Measurements from ENCODE around the gene SURF4. TPM values are rescaled to one million over a fixed set of nuclear protein-coding genes. Genes with fewer than 3 reads are reported as not detected.

The SURF4 gene
- total RNA-seq, 1 experiment from 2014 or later: 214 TPM

DNA sequence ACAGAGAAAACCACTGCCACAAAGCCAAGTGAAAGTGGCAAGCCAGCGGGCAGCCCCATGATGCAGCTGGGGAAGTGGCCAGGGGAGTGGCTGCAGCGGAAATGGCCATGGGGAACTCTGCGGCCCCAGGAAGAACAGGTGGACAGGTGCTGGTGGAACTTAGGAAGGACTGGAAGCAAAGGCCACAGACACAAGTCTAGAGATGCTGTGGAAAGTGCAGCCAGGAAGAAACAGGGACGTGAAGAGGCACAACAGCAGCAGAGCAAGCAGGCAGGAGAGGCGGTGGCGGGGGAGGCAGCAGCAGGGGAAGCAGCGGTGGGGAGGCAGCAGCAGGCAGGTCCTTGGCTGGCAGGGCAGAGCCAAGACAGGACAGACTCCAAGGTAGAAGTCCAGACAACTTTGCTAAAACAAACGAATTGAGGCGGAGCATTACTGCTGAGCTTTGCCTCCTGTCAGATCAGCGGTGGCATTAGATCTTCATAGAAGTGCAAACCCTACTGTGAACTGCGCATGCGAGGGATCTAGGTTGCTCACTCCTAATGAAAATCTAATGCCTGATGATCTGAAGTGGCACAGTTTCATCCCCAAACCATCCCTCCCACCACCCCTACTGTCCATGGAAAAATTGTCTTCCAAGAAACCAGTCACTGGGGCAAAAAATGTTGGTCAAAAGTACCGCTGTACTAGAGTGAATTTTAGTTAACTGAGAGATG is 51.7 kb downstream of the SURF4 start:
- H3K4me3 ChIP-seq (ENCODE audit: low read depth, low read length, poor library complexity, severe bottlenecking): no peak overlapping the region
- intact Hi-C loops (cut with micrococcal nuclease; ENCODE audit: unreplicated experiment): no loop called here
- no peaks in the 10 kb centered on the region for H3K9me3 ChIP-seq (ENCODE audit: low read depth, low read length, poor library complexity, severe bottlenecking)
- H3K4me1 ChIP-seq (ENCODE audit: insufficient read depth, low read length, poor library complexity, severe bottlenecking): no peaks in the 10 kb centered on the region
- ChIA-PET POLR2A (ENCODE audit: low non-redundant PET) (no interaction called here), CTCF (no interaction called here)
- BruUV-seq (replicated peaks): no TSS peak
- TF ChIP-seq, protein P1, sequence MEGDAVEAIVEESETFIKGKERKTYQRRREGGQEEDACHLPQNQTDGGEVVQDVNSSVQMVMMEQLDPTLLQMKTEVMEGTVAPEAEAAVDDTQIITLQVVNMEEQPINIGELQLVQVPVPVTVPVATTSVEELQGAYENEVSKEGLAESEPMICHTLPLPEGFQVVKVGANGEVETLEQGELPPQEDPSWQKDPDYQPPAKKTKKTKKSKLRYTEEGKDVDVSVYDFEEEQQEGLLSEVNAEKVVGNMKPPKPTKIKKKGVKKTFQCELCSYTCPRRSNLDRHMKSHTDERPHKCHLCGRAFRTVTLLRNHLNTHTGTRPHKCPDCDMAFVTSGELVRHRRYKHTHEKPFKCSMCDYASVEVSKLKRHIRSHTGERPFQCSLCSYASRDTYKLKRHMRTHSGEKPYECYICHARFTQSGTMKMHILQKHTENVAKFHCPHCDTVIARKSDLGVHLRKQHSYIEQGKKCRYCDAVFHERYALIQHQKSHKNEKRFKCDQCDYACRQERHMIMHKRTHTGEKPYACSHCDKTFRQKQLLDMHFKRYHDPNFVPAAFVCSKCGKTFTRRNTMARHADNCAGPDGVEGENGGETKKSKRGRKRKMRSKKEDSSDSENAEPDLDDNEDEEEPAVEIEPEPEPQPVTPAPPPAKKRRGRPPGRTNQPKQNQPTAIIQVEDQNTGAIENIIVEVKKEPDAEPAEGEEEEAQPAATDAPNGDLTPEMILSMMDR (conservative IDR thresholded peaks at IDR 0.05; ENCODE audit: low read depth, low read length): no peak
- no peak for TF ChIP-seq EZH2 (IDR thresholded peaks at IDR 0.05; ENCODE audit: borderline replicate concordance, low read depth, low read length, poor library complexity, severe bottlenecking)
- no peaks in the 10 kb centered on the region for H3K27me3 ChIP-seq (replicated peaks; ENCODE audit: insufficient read depth, low read depth, low read length, poor library complexity)
- H3K27ac ChIP-seq (ENCODE audit: low read depth, low read length, poor library complexity, severe bottlenecking): no peak overlapping the region
- no peak for DNase-seq (ENCODE audit: low spot score)
- no peaks in the 10 kb centered on the region for H3K36me3 ChIP-seq (ENCODE audit: insufficient read depth, low read length, poor library complexity, severe bottlenecking)

- CTCF ChIA-PET: no interaction called here
- intact Hi-C loops (cut with micrococcal nuclease; ENCODE audit: unreplicated experiment): no loop called here
- Histone ChIP-seq H3K4me1 (ENCODE audit: insufficient read depth, low read length, poor library complexity, severe bottlenecking) (no peaks in the 10 kb centered on the region), H3K27me3 (replicated peaks; ENCODE audit: insufficient read depth, low read depth, low read length, poor library complexity) (no peaks in the 10 kb centered on the region), H3K4me3 (ENCODE audit: low read depth, low read length, poor library complexity, severe bottlenecking) (no peak overlapping the region), H3K36me3 (ENCODE audit: insufficient read depth, low read length, poor library complexity, severe bottlenecking) (no peaks in the 10 kb centered on the region), H3K9me3 (ENCODE audit: low read depth, low read length, poor library complexity, severe bottlenecking) (no peaks in the 10 kb centered on the region), H3K27ac (ENCODE audit: low read depth, low read length, poor library complexity, severe bottlenecking) (no peak overlapping the region)
- TF ChIP-seq, protein P1 (conservative IDR thresholded peaks at IDR 0.05; ENCODE audit: low read depth, low read length): no peak
- TF ChIP-seq EZH2 (IDR thresholded peaks at IDR 0.05; ENCODE audit: borderline replicate concordance, low read depth, low read length, poor library complexity, severe bottlenecking): no peak
- no TSS peak for BruUV-seq (replicated peaks)
- no peak for DNase-seq (ENCODE audit: low spot score)
- POLR2A ChIA-PET (ENCODE audit: low non-redundant PET): no interaction called here
These were observed 52.6 kb downstream of the SURF4 start for GRCh38 chr9:133323211-133323610.

DNA sequence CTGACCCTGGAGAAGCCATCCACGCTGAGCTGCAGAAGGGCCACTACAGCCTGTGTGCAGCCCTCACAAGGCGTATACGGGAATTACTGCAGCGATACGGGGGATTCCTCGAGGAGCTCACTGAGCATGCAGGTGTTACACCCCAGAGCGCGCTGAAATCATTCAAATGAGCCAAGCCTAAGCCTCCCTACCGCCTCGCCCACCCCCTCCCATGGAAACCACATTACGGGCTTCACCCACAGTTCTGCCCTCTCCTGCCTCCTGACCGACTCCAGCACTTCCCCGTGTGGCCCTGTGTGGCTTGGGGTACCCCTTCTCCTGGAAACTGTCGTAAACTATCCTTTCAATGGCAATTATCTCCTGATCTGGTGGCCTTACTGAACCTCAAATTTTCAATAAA is 53.2 kb downstream of the SURF4 start:
- ChIA-PET POLR2A (ENCODE audit: low non-redundant PET) (no interaction called here), CTCF (no interaction called here)
- no peaks in the 10 kb centered on the region for H3K27me3 ChIP-seq (replicated peaks; ENCODE audit: insufficient read depth, low read depth, low read length, poor library complexity)
- intact Hi-C loops (cut with micrococcal nuclease; ENCODE audit: unreplicated experiment): no loop called here
- H3K4me3 ChIP-seq (ENCODE audit: low read depth, low read length, poor library complexity, severe bottlenecking): no peak overlapping the region
- no peaks in the 10 kb centered on the region for H3K4me1 ChIP-seq (ENCODE audit: insufficient read depth, low read length, poor library complexity, severe bottlenecking)
- TF ChIP-seq, protein P1 (conservative IDR thresholded peaks at IDR 0.05; ENCODE audit: low read depth, low read length): no peak
- TF ChIP-seq EZH2 (IDR thresholded peaks at IDR 0.05; ENCODE audit: borderline replicate concordance, low read depth, low read length, poor library complexity, severe bottlenecking): no peak
- H3K9me3 ChIP-seq (ENCODE audit: low read depth, low read length, poor library complexity, severe bottlenecking): no peaks in the 10 kb centered on the region
- H3K27ac ChIP-seq (ENCODE audit: low read depth, low read length, poor library complexity, severe bottlenecking): no peak overlapping the region
- H3K36me3 ChIP-seq (ENCODE audit: insufficient read depth, low read length, poor library complexity, severe bottlenecking): no peaks in the 10 kb centered on the region
- BruUV-seq (replicated peaks): no TSS peak
- DNase-seq (ENCODE audit: low spot score): no peak

Measured in A673 (cell line).